ENCODE data around the gene VPS26A.

DNA sequence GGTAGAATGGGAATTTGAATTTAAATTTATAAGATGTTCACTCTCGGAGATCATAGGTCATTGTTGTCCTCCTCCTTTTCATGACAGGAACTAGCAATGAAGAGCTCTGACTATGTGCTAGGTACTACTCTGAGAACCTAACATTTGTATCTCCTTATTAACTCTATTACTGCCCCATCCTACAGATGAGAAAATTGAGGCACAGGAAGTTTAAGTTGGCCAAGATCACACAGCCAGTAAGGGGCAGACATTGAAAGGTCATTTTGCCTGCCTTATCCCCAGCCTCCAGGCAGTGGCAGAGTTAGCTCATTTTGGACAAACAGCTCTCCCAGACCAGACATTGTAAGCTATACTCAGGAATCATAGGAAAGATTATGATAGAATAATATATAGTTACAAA is 30.0 kb upstream of the VPS26A start:
- TF ChIP-seq CTCF (conservative IDR thresholded peaks at IDR 0.05; ENCODE audit: low read depth in 2 of 2) (peak in 1 of 2 experiments; percentile 33; a peak in 2 of 4 replicates), POLR2AphosphoS5 (IDR thresholded peaks at IDR 0.05; ENCODE audit: low read depth) (no peak), NANOG (IDR thresholded peaks at IDR 0.05; ENCODE audit: borderline replicate concordance) (no peak), REST (IDR thresholded peaks at IDR 0.05; ENCODE audit: unreplicated experiment) (no peak), EZH2 (IDR thresholded peaks at IDR 0.05; ENCODE audit: low read depth, unreplicated experiment) (no peak), CREB1 (CRISPR knock-in tag; IDR thresholded peaks at IDR 0.05; ENCODE audit: low read depth) (no peak), EZH2phosphoT487 (IDR thresholded peaks at IDR 0.05; ENCODE audit: unreplicated experiment) (no peak), JUNB (IDR thresholded peaks at IDR 0.05; ENCODE audit: unreplicated experiment) (no peak), STAT1 (IDR thresholded peaks at IDR 0.05; ENCODE audit: unreplicated experiment) (no peak), ZNF114 (CRISPR knock-in tag; IDR thresholded peaks at IDR 0.05) (no peak), ZNF462 (CRISPR knock-in tag; IDR thresholded peaks at IDR 0.05) (no peak), ZNF331 (CRISPR knock-in tag; IDR thresholded peaks at IDR 0.05; ENCODE audit: low read depth) (no peak)
- TF ChIP-seq, protein P1, sequence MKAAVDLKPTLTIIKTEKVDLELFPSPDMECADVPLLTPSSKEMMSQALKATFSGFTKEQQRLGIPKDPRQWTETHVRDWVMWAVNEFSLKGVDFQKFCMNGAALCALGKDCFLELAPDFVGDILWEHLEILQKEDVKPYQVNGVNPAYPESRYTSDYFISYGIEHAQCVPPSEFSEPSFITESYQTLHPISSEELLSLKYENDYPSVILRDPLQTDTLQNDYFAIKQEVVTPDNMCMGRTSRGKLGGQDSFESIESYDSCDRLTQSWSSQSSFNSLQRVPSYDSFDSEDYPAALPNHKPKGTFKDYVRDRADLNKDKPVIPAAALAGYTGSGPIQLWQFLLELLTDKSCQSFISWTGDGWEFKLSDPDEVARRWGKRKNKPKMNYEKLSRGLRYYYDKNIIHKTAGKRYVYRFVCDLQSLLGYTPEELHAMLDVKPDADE (IDR thresholded peaks at IDR 0.05), result no peak

All from GM23338 (cell line).